Brain microvascular endothelial cell (primary cell): ENCODE data around the gene FOSL1.
A peak's percentile ranks its signal among the peaks of the same experiment; 100 is the strongest.

Experiments
- DNase-seq: peaks from one replicate; pipeline ENCODE4 v3.0.0-alpha.2; 2020
- H3K27ac ChIP-seq: fragments of 250-450 bp; sonication (Bioruptor Pico); 2 replicates; pipeline ENCODE4 v1.5.1; 2020; ENCODE audit warnings: mild to moderate bottlenecking, moderate library complexity
- H3K27me3 ChIP-seq: fragments of 250-450 bp; sonication (Bioruptor Pico); replicated peaks from 2 replicates; pipeline ENCODE4 v1.5.1; 2020; ENCODE audit warnings: mild to moderate bottlenecking
- H3K36me3 ChIP-seq: fragments of 250-450 bp; sonication (Bioruptor Pico); replicated peaks from 2 replicates; pipeline ENCODE4 v1.5.1; 2020; ENCODE audit warnings: mild to moderate bottlenecking
- H3K4me3 ChIP-seq: 2 replicates; pipeline ENCODE4 v1.5.1; 2011; ENCODE audit warnings: low read depth, mild to moderate bottlenecking, control low read depth, low read length, moderate library complexity
- CTCF ChIP-seq: IDR thresholded peaks from 2 replicates; pipeline ENCODE4 v1.5.1; 2011; ENCODE audit warnings: low read depth, mild to moderate bottlenecking, moderate library complexity, low read length, control low read depth, inconsistent platforms; ENCODE audit errors: missing control alignments
- in situ Hi-C: cut with HindIII; loops from 2 replicates; pipeline ENCODE4 v1.10.0; 2017; ENCODE audit warnings: low sequenced_read_pairs, low pct_ligation_motif_present

The FOSL1 gene

DNA sequence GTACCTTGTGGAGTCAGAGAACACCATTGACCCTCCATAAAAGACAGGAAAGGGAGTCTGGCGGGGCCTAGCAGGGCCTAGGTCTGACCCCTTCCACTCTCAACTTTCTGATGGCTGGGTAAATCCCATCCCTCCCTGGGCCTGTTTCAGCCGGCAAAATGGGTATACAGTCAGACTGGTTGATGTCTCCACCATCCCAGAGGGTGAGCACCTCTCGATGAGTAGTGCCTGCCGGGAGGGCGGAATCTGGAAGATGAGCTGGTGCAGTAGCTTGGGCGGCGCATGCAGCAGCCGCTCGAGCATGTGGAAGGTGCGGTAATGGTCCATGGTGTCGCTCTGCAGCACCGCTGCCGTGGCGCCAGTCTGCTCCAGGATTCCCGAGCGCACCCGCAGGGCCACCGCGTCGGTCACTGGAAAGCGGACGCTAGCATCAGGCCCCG, 12.4 kb downstream of the FOSL1 start:
- in situ Hi-C loops: no loop called here
- no peak for TF ChIP-seq CTCF
- Histone ChIP-seq H3K27ac (peak overlapping the region; percentile 80), H3K27me3 (no peaks in the 10 kb centered on the region), H3K4me3 (peak overlapping the region; percentile 86), H3K36me3 (peaks cover 47% of the 10 kb centered on the region)
- DNase-seq: no peak

DNA sequence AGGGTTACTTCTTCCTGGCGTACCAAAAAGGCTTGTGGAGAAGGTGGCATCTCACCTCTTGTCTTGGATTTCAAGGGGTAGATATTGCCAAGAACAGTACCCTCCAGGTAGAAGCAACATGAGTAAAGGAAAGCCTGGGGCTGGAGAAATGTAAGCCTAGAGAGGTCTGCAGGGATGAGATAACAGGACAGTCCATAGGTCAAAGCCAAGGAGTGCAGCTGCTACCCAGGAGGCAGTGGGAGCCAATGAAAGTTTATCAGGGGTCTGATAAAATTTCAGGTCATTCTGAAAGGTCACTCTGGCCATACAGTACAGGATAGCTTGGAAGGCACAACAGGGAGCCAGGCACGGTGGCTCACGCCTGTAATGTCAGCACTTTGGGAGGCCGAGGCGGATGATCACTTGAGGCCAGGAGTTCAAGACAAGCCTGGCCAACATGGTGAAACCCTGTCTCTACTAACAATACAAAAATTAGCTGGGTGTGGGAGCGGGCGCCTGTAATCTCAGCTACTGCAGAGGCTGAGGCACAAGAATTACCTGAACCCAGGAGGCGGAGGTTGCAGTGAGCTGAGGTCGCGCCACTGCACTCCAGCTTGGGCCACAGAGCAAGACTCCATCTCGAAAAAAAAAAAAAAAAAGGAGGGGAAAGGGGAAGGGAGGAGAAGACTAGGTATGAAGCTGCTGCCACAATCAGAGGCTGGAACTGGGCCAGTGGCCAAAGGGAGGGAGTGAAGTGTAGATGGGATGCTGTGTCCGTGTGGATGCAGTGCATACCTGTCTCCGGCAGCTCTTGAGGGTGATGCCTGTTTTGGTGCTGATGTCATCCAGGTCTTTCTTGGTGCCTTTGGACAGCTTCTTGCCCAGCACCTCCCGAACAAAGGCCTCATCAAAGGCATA, 13.1 kb downstream of the FOSL1 start:
- Histone ChIP-seq H3K27me3 (no peaks in the 10 kb centered on the region), H3K36me3 (peaks cover 46% of the 10 kb centered on the region), H3K4me3 (peak overlapping the region; percentile 86), H3K27ac (no peak overlapping the region)
- no peak for DNase-seq
- in situ Hi-C loops: no loop called here
- TF ChIP-seq CTCF: no peak

DNA sequence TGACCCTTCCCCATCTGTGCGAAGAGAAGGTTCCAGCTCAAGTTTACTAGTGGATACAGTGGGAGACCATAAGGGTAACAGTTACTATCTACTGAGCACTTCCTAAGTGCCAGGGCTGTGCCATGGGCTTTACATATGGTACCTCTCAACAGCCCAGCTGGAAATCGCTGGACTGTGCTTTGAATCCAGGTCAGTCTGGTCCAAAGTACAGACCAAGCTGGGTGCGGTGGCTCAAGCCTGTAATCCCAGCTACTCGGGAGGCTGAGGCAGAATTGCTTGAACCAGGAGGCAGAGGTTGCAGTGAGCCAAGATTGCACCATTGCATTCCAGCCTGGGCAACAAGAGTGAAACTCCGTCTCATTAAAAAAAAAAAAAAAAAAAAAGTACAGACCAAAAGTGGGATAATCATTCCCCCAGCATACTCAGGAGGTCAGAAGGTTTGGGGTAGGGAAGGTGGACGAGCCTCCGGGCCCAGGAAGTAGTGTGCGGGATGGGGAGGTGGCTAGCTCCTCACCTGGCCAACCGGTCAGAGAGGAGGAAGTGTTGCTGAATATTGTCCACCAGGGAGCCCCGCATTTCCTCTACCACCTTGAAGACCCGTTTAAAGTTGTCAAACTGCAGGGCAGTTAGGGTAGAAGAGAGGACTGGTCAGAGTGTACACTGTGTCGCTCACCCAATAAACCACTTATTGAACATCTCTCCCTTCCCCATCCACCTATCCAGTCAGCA, 14.2 kb downstream of the FOSL1 start:
- H3K36me3 ChIP-seq: peaks cover 42% of the 10 kb centered on the region
- no peak for DNase-seq
- no peak for TF ChIP-seq CTCF
- in situ Hi-C loops: no loop called here
- no peak overlapping the region for H3K27ac ChIP-seq
- H3K27me3 ChIP-seq: no peaks in the 10 kb centered on the region
- H3K4me3 ChIP-seq: no peak overlapping the region

GRCh38 chr11:65885231-65885630, 15.0 kb downstream of the FOSL1 start:
- in situ Hi-C loops: no loop called here
- Histone ChIP-seq H3K36me3 (peaks cover 42% of the 10 kb centered on the region), H3K27ac (no peak overlapping the region), H3K27me3 (no peaks in the 10 kb centered on the region), H3K4me3 (no peak overlapping the region)
- no peak for TF ChIP-seq CTCF
- no peak for DNase-seq

- no peaks in the 10 kb centered on the region for H3K27me3 ChIP-seq
- no peak for DNase-seq
- in situ Hi-C loops: no loop called here
- TF ChIP-seq CTCF: peak; percentile 100
- no peak overlapping the region for H3K4me3 ChIP-seq
- H3K27ac ChIP-seq: no peak overlapping the region
- peaks cover 42% of the 10 kb centered on the region for H3K36me3 ChIP-seq
These were observed 15.5 kb downstream of the FOSL1 start for GRCh38 chr11:65884716-65885092.
